T-cell (primary cell): ENCODE data around the gene SAMD1. TPM values are rescaled to one million over a fixed set of nuclear protein-coding genes. Genes with fewer than 3 reads are reported as not detected.

Experiments used
- ATAC-seq, 4 experiments: fragments of 200-7000 bp in 3 of 4; fragments of 150-1000 bp in 1 of 4; cut with Tn5 transposase; replicated peaks in 1 of 4; 1 replicate in 3 of 4; 2 replicates in 1 of 4; pipeline ENCODE4 v1.10.0; 2021; ENCODE audit warnings: moderate library complexity in 3 of 4, mild to moderate bottlenecking in 2 of 4, moderate number of reproducible peaks in 1 of 4
- CTCF ChIA-PET, 2 donors: fragments of 300-600 bp; sonication (Branson Sonifier 250); formaldehyde crosslinking; loops; one replicate each; lab custom pipeline; 2022; ENCODE audit warnings: antibody characterized with exemption in 2 of 2; lab: Charles Lee
- POLR2A ChIA-PET, 2 donors: fragments of 300-600 bp; sonication (Branson Sonifier 250); formaldehyde crosslinking; loops; one replicate each; lab custom pipeline; 2022; ENCODE audit warnings: antibody characterized with exemption in 2 of 2; lab: Charles Lee
- DNase-seq, 35 experiments: peaks; one replicate each; pipeline versions ENCODE4 v3.0.0 to v3.0.0-alpha.2; 2013 to 2023
- H3K27ac ChIP-seq: one replicate; pipeline ENCODE4 v1.5.1; 2013; ENCODE audit warnings: low read length
- H3K27me3 ChIP-seq, 2 experiments: replicated peaks in 1 of 2; 1 replicate in 1 of 2; 2 replicates in 1 of 2; pipeline versions ENCODE4 v1.6.1 to v1.7.0; 2013; ENCODE audit warnings: low read length in 1 of 2, mixed read lengths in 1 of 2; ENCODE audit not compliant: control insufficient read depth in 2 of 2, insufficient read depth in 2 of 2; ENCODE audit errors: extremely low read depth in 1 of 2
- H3K36me3 ChIP-seq, 2 donors: 1 replicate in 1 of 2; 2 replicates in 1 of 2; pipeline versions ENCODE4 v1.6.1 to v1.7.0; 2013; ENCODE audit warnings: low read length in 1 of 2; ENCODE audit not compliant: control insufficient read depth in 2 of 2, insufficient read depth in 1 of 2; ENCODE audit errors: extremely low read depth in 1 of 2
- H3K4me1 ChIP-seq, 2 experiments: 1 replicate in 1 of 2; 2 replicates in 1 of 2; pipeline versions ENCODE4 v1.6.1 to v1.7.0; 2013; ENCODE audit warnings: low read length in 2 of 2, mixed read lengths in 1 of 2; ENCODE audit not compliant: insufficient read depth in 2 of 2, control insufficient read depth in 1 of 2; ENCODE audit errors: extremely low read depth in 1 of 2
- H3K4me3 ChIP-seq, 2 donors: 1 replicate in 1 of 2; 2 replicates in 1 of 2; pipeline versions ENCODE4 v1.5.1 to v1.7.0; 2013; ENCODE audit warnings: mild to moderate bottlenecking in 2 of 2, low read length in 1 of 2, moderate library complexity in 1 of 2; ENCODE audit not compliant: control insufficient read depth in 1 of 2; ENCODE audit errors: extremely low read depth in 1 of 2
- H3K9me3 ChIP-seq: 2 replicates; pipeline ENCODE4 v1.7.0; 2013
- H3K27ac Mint-ChIP-seq, 2 donors: one replicate each; pipeline ENCODE4 v1.8.0; 2020 to 2021; ENCODE audit warnings: mild to moderate bottlenecking in 2 of 2, mixed read lengths in 2 of 2
- H3K27me3 Mint-ChIP-seq, 2 donors: one replicate each; pipeline ENCODE4 v1.8.0; 2021 to 2022; ENCODE audit warnings: mixed read lengths in 2 of 2
- H3K36me3 Mint-ChIP-seq: one replicate; pipeline ENCODE4 v1.8.0; 2021; ENCODE audit warnings: mixed read lengths
- H3K4me1 Mint-ChIP-seq, 3 donors: one replicate each; pipeline ENCODE4 v1.8.0; 2020 to 2022; ENCODE audit warnings: mixed read lengths in 3 of 3, mild to moderate bottlenecking in 1 of 3
- H3K4me3 Mint-ChIP-seq, 3 donors: one replicate each; pipeline ENCODE4 v1.8.0; 2020 to 2022; ENCODE audit warnings: mild to moderate bottlenecking in 3 of 3, mixed read lengths in 3 of 3, moderate library complexity in 3 of 3
- H3K9me3 Mint-ChIP-seq, 3 donors: one replicate each; pipeline ENCODE4 v1.8.0; 2020 to 2022; ENCODE audit warnings: mixed read lengths in 3 of 3
- WGBS: methylation state at CpG from one replicate; pipeline ENCODE4 v1.1.5; 2013; ENCODE audit warnings: missing lambda C conversion rate; ENCODE audit not compliant: insufficient coverage; 5-methylcytosine and 5-hydroxymethylcytosine counted together
- total RNA-seq, 35 experiments: library from RNA in 6 of 35; stranded (reverse) in 6 of 35; fragments of 120-200 nt in 1 of 35; gene quantifications; one replicate each; pipeline versions ENCODE4 v1.2.1 to v1.2.4 and lab custom pipeline; 2013 to 2026

SAMD1 gene
- total RNA-seq, 5 donors from 2014 or later (not counting 1 experiment from before 2014, with no cell fraction given), result 38.9 to 75.0 (median 59.2) TPM

DNA sequence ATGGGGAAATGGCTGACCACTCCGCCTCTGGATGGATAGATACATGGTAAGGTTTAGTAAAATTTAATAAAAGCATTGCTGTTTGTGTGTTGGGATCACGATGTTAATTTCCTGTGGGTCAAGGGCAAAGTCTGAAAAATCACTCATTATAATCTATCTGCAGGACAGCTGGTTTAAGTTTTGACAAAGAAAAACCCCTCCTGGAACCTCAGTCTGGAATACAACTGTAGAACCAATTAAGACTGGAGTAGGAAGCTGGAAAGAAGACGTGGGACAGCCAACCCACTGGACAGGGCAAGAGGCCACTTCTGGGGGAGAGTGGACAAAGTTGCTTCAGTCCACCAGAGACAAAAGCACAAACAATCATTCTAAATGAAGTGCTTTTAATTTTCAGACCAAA, 28.6 kb upstream of the SAMD1 start:
- Mint-ChIP-seq H3K36me3 (no peaks in the 10 kb centered on the region), H3K9me3 (no peaks in the 10 kb centered on the region), H3K4me1 (peaks cover 32 to 37% (median 33%) of the 10 kb centered on the region in 3 donors), H3K4me3 (peak overlapping the region; percentile 81 to 96 (median 89)), H3K27me3 (no peaks in the 10 kb centered on the region), H3K27ac (peak overlapping the region; percentile 87 to 89)
- Histone ChIP-seq H3K27me3 (no peaks in the 10 kb centered on the region), H3K36me3 (no peaks in the 10 kb centered on the region), H3K9me3 (no peaks in the 10 kb centered on the region), H3K27ac (peak overlapping the region; percentile 76), H3K4me1 (peaks cover 22 to 35% of the 10 kb centered on the region in 2 experiments), H3K4me3 (no peak overlapping the region)
- DNase-seq, result no peak
- no peak for ATAC-seq
- WGBS, result 100% methylated on average over 1 of the region's 3 CpGs
- CTCF ChIA-PET, result interaction anchor here in 1 of 2 donors (0.5 to 0.6 kb wide), 2 partner anchors 17 to 42 kb away, joined by 3 read pairs; partner anchors contain the start of gene ASF1B
- POLR2A ChIA-PET, result no interaction called here

DNA sequence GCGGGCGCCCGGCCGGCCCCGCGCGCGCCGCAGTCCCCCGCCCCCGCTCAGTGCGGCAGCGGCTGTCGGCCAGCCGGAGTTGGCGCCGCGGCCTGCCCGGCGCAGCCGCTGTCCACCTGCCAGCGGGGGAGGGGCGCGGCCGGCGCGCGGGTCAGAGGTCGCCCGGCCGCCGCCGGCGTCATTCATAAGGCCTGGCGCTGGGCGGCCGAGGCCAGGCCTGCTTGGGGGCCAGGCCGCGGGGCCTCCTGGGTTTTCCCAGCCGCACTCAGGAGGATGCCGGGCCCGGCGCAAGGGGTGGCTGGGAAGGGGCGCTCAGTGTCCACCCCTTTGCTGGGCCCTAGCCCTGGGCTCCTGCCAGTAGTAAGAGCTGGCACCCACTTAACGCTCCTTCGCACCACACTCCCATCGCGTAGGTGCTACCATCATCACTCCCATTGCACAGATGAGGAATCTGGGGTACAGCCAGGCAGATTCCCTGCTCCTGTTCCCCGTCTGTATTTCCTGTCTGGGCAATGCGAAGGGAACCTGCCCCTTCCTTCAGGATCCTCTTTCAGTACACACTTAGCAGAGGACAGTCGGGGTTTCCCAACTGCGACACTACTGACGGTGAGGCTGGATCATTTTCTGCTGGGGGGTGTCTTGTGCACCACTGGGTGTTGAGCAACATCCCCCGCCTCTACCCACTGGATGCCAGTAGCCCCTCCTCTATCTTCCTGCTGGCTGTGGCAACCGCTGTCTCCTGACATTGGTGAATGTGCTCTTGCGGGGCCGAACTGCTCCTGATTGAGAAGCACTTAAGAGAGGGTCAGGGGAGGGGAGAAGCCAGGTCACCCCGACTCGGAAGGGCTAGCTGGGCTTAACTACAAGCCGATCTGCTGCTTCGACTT, 27.9 kb upstream of the SAMD1 start:
- H3K9me3 Mint-ChIP-seq, result no peaks in the 10 kb centered on the region
- H3K4me3 ChIP-seq, result peak overlapping the region; percentile 51 to 67
- no peaks in the 10 kb centered on the region for H3K27me3 ChIP-seq
- POLR2A ChIA-PET, result no interaction called here
- DNase-seq (peak in 34 of 35 experiments; percentile 19 to 78 (median 60)), ATAC-seq (peak in 1 of 4 experiments; percentile 30)
- peak overlapping the region; percentile 76 for H3K27ac ChIP-seq
- H3K27me3 Mint-ChIP-seq, result no peaks in the 10 kb centered on the region
- H3K9me3 ChIP-seq, result no peaks in the 10 kb centered on the region
- 1% methylated on average over 49 of the region's 61 CpGs for WGBS
- no peaks in the 10 kb centered on the region for H3K36me3 ChIP-seq
- H3K4me3 Mint-ChIP-seq, result peak overlapping the region; percentile 81 to 96 (median 89)
- CTCF ChIA-PET, result interaction anchor here (0.5 to 1.2 kb wide), 4 partner anchors 18 to 369 kb away, joined by 3 to 6 read pairs (median 4); partner anchors contain the start of gene ASF1B (in 2 of the 2)
- H3K36me3 Mint-ChIP-seq, result no peaks in the 10 kb centered on the region
- peaks cover 24 to 43% of the 10 kb centered on the region in 2 experiments for H3K4me1 ChIP-seq
- peak overlapping the region; percentile 87 to 89 for H3K27ac Mint-ChIP-seq
- H3K4me1 Mint-ChIP-seq, result peaks cover 39 to 41% (median 40%) of the 10 kb centered on the region in 3 donors

DNA sequence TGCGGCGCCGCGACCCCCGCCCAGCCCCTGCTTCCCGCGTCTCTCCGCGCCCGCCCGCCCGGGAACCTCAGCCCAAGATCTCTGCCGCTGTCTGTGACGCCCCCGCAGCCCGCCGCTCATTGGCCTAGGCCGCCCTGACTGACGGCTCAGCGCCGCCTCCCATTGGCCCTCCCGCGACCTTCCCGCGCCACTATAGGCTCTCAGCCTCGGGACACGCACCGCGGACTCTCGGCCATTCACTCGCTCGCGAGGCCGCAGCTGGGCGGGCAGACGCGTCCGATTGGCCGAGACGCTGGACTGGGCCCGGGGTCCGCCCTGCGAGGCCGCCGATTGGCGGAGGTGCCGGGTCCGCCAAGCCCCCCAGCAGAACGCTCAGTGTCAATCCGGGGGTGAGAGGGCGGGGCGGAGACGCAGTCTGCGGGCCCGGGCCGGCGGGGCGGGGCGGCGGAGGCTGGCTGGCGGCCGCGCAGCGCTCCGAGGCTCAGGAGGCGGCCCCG, 27.2 kb upstream of the SAMD1 start, which contains the start of gene PRKACA:
TSS of gene PRKACA (minus strand) at position 95 of the 497 bp plus-strand sequence. CDS start 215 bp downstream, outside the sequence.
- no peaks in the 10 kb centered on the region for H3K36me3 ChIP-seq
- peaks cover 26 to 50% of the 10 kb centered on the region in 2 experiments for H3K4me1 ChIP-seq
- ATAC-seq, result peak; percentile 87 to 95 (median 95)
- peak within 1 kb of the TSS; percentile 76 for H3K27ac ChIP-seq
- 0% methylated on average over 67 of the region's 67 CpGs for WGBS
- H3K36me3 Mint-ChIP-seq, result no peaks in the 10 kb centered on the region
- peak; percentile 93 to 99 (median 97) for DNase-seq
- no peaks in the 10 kb centered on the region for H3K27me3 ChIP-seq
- CTCF ChIA-PET, result interaction anchor here in 1 of 2 donors (1.2 kb wide), 1 partner anchor 19 kb away, joined by 4 read pairs; the partner anchor contains the start of gene ASF1B
- no peaks in the 10 kb centered on the region for H3K9me3 Mint-ChIP-seq
- H3K9me3 ChIP-seq, result no peaks in the 10 kb centered on the region
- peak within 1 kb of the TSS; percentile 88 to 96 (median 92) for H3K4me3 Mint-ChIP-seq
- POLR2A ChIA-PET, result interaction anchor here in 1 of 2 donors (0.7 kb wide), 1 partner anchor 115 kb away, joined by 3 read pairs; no protein-coding TSS in a partner anchor
- no peaks in the 10 kb centered on the region for H3K27me3 Mint-ChIP-seq
- H3K27ac Mint-ChIP-seq, result peak within 1 kb of the TSS; percentile 87 to 89
- peaks cover 40 to 47% (median 46%) of the 10 kb centered on the region in 3 donors for H3K4me1 Mint-ChIP-seq
- peak within 1 kb of the TSS; percentile 74 to 78 for H3K4me3 ChIP-seq

DNA sequence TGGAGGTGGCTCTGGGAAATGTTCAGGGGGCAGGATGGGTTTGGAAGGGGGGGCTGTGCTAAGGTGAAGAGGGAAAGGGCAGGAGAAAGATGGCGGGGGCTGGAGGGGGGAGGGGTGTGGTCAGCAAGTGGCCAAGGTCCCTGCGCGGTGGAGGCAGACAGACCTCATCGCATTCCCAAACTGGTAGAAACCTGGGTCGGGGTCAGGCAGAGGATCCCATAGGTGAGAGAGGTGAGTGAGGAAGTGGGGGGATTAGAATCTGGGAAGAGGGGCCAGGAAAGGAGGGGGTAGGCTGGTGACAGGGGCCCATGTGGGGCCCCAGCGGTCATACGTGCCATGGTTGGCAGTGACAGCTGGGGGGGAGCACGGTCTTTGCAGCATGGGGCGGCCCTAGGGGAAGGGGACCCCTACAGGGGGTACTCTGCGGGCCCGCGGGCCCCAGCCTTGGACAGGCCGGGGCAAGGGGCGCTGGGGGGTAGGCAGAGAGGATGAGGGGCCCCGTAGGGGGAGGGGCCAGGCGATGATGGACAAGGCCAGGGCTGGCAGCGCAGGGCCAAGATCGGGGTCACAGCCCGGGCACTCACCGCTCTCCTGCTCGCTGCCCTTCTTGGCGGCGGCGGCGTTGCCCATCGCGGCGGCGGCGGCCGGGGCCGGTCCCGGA, 26.5 kb upstream of the SAMD1 start:
- Mint-ChIP-seq H3K27ac (peak overlapping the region; percentile 72 to 80), H3K4me3 (peak overlapping the region; percentile 88 to 95 (median 92)), H3K36me3 (no peaks in the 10 kb centered on the region), H3K9me3 (no peaks in the 10 kb centered on the region), H3K27me3 (no peaks in the 10 kb centered on the region), H3K4me1 (peaks cover 40 to 54% (median 52%) of the 10 kb centered on the region in 3 donors)
- Histone ChIP-seq H3K9me3 (no peaks in the 10 kb centered on the region), H3K36me3 (no peaks in the 10 kb centered on the region), H3K4me3 (peak overlapping the region; percentile 74 to 78), H3K4me1 (peaks cover 31 to 56% of the 10 kb centered on the region in 2 experiments), H3K27me3 (no peaks in the 10 kb centered on the region), H3K27ac (no peak overlapping the region)
- POLR2A ChIA-PET, result interaction anchor here in 1 of 2 donors (0.7 kb wide), 1 partner anchor 115 kb away, joined by 3 read pairs; no protein-coding TSS in a partner anchor
- WGBS, result under 1% methylated on average over 32 of the region's 33 CpGs
- peak in 22 of 35 experiments; percentile 10 to 35 (median 18) for DNase-seq
- ATAC-seq, result peak in 2 of 4 experiments; percentile 1
- CTCF ChIA-PET, result interaction anchor here in 1 of 2 donors (0.6 to 2.3 kb wide), 3 partner anchors 20 to 342 kb away, joined by 3 to 10 read pairs (median 7); partner anchors contain the start of gene ASF1B

GRCh38 chr19:14116525-14116917, 26.0 kb upstream of the SAMD1 start:
- H3K27ac ChIP-seq, result no peak overlapping the region
- Mint-ChIP-seq H3K27ac (peak overlapping the region; percentile 72 to 80), H3K27me3 (no peaks in the 10 kb centered on the region), H3K9me3 (no peaks in the 10 kb centered on the region), H3K4me1 (peaks cover 44 to 58% (median 57%) of the 10 kb centered on the region in 3 donors), H3K4me3 (peak overlapping the region; percentile 88 to 95 (median 92)), H3K36me3 (no peaks in the 10 kb centered on the region)
- DNase-seq (no peak), ATAC-seq (no peak)
- ChIA-PET CTCF (interaction anchor here in 1 of 2 donors (0.6 to 2.3 kb wide), 3 partner anchors 20 to 342 kb away, joined by 3 to 10 read pairs (median 7); partner anchors contain the start of gene ASF1B), POLR2A (interaction anchor here in 1 of 2 donors (0.5 to 0.6 kb wide), 2 partner anchors 323 to 839 kb away, joined by 3 read pairs; no protein-coding TSS in a partner anchor)
- H3K4me1 ChIP-seq, result peaks cover 31 to 61% of the 10 kb centered on the region in 2 experiments
- WGBS, result 25% methylated on average over 5 of the region's 6 CpGs
- H3K27me3 ChIP-seq, result no peaks in the 10 kb centered on the region
- H3K4me3 ChIP-seq, result peak overlapping the region; percentile 74 to 78
- no peaks in the 10 kb centered on the region for H3K9me3 ChIP-seq
- no peaks in the 10 kb centered on the region for H3K36me3 ChIP-seq
